Adrenal gland (tissue), 5 donors: ENCODE measurements around the gene PTGES2.

Experiments used
- CTCF ChIP-seq, 6 experiments: fragments of 450-650 bp in 4 of 6; fragments of 200-600 bp in 2 of 6; sonication (generic) in 1 of 6; IDR thresholded peaks; 1 replicate in 5 of 6; 2 replicates in 1 of 6; pipeline versions ENCODE4 v1.5.1 to v1.8.0; 2016 to 2021; ENCODE audit warnings: antibody characterized with exemption in 6 of 6, mild to moderate bottlenecking in 2 of 6, moderate library complexity in 1 of 6
- POLR2A ChIP-seq, 2 donors: fragments of 450-650 bp; IDR thresholded peaks; one replicate each; pipeline ENCODE4 v1.6.1; 2017; ENCODE audit warnings: antibody characterized with exemption in 2 of 2, mild to moderate bottlenecking in 2 of 2, moderate library complexity in 1 of 2
- donor health status: DM: no; HTN: no; CAD: no.

- TF ChIP-seq CTCF (IDR thresholded peaks at IDR 0.05) (no peak), POLR2A (IDR thresholded peaks at IDR 0.05) (no peak)
Observed at GRCh38 chr9:128153060-128153946, 25.8 kb upstream of the PTGES2 start.
